HCT116 (cell line): ENCODE measurements around the gene WDFY2.

Source experiments
- EZH2 ChIP-seq: fragments of 200-600 bp; sonication (generic); IDR thresholded peaks from 2 replicates; pipeline ENCODE4 v1.6.1; 2017; ENCODE audit warnings: antibody characterized with exemption, mixed run types
- POLR2A ChIP-seq: IDR thresholded peaks from 2 replicates; pipeline ENCODE4 v1.7.0; 2011; ENCODE audit warnings: borderline replicate concordance; ENCODE audit not compliant: insufficient read depth, insufficient read length; ENCODE audit errors: extremely low read depth
- POLR2AphosphoS5 ChIP-seq: IDR thresholded peaks from 2 replicates; pipeline ENCODE4 v1.6.1; 2011; ENCODE audit warnings: mild to moderate bottlenecking, low read depth, low read length, moderate library complexity
- SIN3A ChIP-seq: IDR thresholded peaks from 2 replicates; pipeline ENCODE4 v1.6.1; 2012; ENCODE audit warnings: low read depth
- SRF ChIP-seq: IDR thresholded peaks from 2 replicates; pipeline ENCODE4 v1.6.1; 2012; ENCODE audit warnings: low read depth
- YY1 ChIP-seq: IDR thresholded peaks from 2 replicates; pipeline ENCODE4 v1.6.1; 2011; ENCODE audit warnings: low read length, low read depth, moderate library complexity, mild to moderate bottlenecking; ENCODE audit not compliant: insufficient replicate concordance; ENCODE audit errors: extremely low read depth
- TF ChIP-seq, protein P1 (sequence below), 3 experiments: fragments of 200-600 bp in 1 of 3; sonication (generic) in 1 of 3; IDR thresholded peaks in 2 of 3; conservative IDR thresholded peaks in 1 of 3; 2 replicates each; pipeline ENCODE4 v1.5.1; 2012 to 2017; ENCODE audit warnings: low read depth in 2 of 3, low read length in 2 of 3, antibody characterized with exemption in 1 of 3, borderline replicate concordance in 1 of 3, control low read depth in 1 of 3, mild to moderate bottlenecking in 1 of 3, mixed read lengths in 1 of 3, mixed run types in 1 of 3, moderate library complexity in 1 of 3; ENCODE audit not compliant: insufficient read depth in 1 of 3

DNA sequence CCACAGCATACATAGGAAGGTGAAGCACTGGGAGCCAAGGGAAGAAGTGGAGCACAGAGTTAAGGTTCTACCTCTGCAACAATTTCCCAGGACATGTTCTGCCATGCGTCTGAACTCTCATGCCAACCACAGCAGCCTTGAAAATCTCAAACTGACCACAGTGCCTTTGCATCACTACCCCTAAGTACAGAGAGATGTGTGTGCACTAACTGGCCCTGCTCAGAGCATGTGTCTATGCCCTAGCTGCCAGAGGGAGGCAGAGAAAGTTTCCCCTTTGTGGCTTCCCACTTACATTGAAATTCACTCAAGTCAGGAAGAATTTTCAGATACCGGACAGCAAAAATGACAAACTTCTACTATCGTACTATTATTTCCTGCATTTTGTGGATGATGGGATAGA lies 26.8 kb upstream of the WDFY2 start:
- TF ChIP-seq, protein P1, sequence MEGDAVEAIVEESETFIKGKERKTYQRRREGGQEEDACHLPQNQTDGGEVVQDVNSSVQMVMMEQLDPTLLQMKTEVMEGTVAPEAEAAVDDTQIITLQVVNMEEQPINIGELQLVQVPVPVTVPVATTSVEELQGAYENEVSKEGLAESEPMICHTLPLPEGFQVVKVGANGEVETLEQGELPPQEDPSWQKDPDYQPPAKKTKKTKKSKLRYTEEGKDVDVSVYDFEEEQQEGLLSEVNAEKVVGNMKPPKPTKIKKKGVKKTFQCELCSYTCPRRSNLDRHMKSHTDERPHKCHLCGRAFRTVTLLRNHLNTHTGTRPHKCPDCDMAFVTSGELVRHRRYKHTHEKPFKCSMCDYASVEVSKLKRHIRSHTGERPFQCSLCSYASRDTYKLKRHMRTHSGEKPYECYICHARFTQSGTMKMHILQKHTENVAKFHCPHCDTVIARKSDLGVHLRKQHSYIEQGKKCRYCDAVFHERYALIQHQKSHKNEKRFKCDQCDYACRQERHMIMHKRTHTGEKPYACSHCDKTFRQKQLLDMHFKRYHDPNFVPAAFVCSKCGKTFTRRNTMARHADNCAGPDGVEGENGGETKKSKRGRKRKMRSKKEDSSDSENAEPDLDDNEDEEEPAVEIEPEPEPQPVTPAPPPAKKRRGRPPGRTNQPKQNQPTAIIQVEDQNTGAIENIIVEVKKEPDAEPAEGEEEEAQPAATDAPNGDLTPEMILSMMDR (IDR thresholded peaks at IDR 0.05 in 2 of 3, conservative IDR thresholded peaks at IDR 0.05 in 1 of 3; ENCODE audit: borderline replicate concordance in 1 of 3, insufficient read depth in 1 of 3, low read depth in 2 of 3, low read length in 2 of 3), result no peak
- TF ChIP-seq SRF (no peak), POLR2A (no peak), POLR2AphosphoS5 (no peak), SIN3A (no peak), EZH2 (no peak), YY1 (no peak)
